ENCODE data around the gene ARL5A.

Gene ARL5A

DNA sequence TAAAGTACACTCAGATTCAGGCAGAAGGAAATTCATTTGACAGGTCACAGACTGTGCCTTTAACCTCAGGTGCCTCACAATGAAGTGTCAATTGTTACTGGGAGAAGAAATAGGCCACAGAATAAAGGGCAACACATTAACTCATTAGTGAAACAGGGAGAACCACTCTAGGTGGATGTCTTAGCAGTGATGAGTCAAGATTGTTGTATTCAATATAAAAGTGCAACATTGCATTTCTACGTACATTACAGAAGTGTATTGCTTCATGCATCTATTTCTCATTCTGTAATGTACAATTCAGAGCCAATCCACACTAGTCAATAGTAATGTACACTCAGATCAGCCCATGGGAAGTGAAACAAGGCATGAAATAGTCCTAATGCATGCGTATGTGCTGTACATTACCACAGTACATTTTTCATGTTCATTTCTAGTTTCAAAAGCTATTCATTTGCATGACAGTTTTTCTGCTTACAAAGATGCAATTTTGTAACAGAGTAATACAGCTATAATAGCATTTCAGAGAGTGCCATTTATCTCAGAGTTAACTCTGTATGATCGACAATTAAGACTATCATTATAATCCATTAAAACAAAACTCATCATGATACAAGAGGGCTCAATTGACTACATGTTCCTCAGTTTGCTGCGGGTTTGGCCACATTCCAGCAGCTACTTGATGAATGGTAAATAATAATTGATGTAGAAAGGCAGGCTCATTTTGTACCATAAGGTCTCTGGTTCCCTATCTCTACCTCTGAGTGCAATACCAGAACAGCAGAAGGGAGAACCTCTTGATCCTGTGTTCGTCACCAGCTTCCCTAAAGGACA lies 12.2 kb upstream of the ARL5A start:
- DNase-seq, result no peak

DNA sequence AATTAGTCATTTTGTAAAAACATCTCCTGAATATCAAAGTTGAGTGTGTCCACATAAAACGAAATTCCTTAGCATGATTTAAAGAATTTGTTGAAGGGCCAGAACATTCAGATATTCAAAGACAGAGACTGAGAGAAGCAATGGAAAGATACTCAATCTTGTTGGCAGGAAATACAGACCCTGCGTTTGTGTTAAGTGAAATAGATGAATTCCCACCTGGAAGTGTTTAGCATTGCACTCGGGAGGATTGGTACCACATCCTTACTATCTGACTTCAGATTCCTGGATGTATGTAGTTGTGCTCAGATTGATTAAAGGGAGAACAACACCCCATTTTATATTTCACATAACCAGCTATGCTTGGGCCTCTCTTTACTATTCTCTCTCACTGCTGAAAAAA lies 9.7 kb upstream of the ARL5A start:
- no peak for DNase-seq

DNA sequence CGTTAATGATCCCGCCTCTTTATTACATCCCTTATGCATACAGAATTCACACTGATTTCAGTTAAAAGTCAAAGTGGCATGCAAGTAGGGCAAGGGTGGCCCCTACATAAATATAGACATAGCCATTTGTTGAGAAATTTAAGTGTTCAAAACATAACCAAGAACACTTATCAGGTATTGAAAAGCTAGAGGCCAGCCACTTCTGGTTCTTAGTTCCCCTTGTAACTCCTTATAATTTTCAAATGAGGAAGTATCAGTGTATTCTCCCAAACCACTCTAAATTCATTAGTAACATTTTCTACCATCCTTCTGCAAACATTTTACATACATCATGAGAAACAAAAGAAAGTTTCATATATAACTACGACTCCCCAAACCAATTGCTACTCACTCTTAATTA lies 5.8 kb upstream of the ARL5A start:
- DNase-seq, result no peak

DNA sequence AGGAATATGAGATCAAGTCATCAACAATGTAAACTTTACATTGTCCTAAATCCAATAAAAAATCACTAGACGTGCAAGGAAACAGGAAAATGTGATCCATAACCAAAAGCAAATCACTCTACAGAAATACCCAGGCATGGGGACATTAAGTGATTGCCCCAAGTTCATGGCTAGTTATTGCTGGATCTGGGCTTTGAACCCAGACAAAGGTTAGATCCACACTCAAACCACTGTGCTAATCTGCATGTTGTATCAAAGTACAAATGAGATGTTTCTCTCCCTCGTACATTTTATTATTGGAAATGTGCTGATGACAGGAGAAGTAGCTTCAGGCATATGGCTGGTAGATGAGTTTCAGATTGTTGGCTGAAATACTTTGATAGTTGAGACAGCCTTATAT lies 2.7 kb upstream of the ARL5A start:
- DNase-seq, result no peak

DNA sequence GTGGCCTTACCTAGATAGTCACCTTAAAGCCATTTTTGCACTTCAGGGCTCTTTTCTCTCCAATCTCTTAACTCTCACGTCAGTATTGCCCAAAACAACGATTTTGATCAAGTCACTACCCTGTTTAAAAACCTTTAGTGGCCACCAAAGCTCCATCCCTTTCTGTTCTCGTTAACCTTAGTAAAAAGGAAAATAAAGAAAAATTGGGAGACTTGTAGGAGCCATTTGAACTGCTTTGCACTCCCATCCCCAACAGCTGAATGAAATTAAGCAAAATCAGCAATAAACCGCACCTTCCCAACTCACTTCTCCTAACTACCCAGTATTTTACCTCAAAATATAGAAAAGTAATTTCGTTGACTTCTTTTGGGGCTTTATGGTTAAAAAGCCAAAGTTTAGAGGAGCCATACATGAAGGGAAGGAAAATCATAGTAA lies 686 bp upstream of the ARL5A start:
- DNase-seq, result no peak

DNA sequence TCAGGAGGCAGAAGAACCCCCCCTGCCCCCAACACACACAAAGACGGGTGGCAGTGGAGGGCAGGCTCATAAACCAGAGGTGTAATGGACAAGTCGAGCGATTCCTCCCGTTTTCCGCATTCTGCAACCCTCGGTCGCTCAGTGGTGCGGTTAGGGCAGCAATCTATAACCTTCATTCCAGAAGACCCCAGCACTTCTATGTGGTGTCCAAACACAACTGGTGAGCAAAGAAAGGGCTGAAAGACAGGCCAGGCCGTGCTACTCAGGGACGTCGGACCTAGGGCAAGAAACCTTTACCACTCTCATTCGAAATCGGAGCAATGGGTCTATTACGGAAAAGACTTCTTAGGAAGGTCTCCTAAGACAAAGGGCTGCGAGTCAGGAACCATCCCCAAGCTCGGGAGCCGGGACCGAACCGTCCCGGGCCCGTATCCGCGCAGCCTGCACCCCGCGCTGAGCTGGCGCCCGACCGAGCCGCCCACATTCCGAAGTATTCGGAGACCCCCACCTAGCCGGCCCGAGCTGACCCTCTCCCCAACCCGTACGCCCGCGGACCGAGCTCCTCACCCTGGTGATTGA lies 568 bp downstream of the ARL5A start:
- peak in 1 of 2 donors; percentile 20 for DNase-seq

DNA sequence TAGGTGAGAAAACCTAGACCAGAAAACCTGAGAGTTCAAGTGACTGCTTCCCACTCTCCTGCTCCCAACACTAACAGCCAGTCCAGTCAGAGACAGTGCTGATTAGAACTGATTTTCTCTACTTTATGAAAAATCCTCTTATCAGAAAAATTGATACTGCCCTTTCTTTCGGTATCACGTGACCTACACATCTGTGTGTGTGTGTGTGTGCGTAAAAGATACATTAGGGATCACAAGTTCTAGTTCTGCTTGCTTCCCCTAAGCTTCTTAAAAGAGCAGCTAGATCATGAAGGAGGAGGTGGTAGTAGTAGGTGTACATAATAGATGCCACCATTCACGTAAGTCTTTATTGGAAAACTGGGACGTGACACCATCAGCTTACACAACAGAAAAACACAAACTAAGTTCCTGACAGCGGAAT lies 1.5 kb downstream of the ARL5A start:
- DNase-seq, result peak in 1 of 2 donors; percentile 26

DNA sequence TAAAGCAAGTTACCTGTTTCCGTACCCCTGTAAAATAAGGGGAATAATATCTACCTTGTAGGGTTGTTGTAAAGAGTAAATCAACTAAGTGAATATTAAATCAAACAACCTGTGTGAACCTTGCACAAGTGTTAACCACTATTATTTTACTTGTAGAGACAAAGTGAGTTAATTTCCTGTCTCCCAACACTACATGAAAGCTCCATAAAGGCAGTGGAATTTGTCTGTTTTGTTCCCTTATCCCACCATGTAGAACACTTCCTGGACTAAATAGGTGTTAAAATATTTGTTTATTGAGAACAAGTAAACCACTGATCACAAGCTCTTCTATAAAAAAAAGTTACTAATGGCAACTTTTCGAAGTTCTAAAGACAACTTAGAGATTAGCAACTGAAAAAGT lies 3.3 kb downstream of the ARL5A start:
- no peak for DNase-seq

DNA sequence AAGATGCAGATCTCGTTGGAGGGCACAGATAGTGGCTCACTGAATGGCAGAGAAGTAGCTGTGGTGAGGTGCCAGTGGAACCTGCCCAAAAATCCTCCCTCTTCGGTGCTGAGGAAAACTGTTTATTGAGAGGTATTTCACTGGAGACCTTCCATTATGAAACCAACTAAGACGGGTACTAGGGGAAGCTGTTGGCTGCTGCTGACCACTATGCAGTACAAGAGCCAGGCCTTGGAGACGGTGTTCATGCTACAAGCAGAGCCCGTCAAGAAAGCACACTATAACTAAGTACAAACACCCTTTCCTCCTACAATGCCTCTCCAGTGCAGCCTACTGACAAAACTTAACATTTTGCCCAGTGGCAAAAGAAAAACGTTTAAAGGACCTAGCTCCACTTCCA lies 4.6 kb downstream of the ARL5A start:
- no peak for DNase-seq

DNA sequence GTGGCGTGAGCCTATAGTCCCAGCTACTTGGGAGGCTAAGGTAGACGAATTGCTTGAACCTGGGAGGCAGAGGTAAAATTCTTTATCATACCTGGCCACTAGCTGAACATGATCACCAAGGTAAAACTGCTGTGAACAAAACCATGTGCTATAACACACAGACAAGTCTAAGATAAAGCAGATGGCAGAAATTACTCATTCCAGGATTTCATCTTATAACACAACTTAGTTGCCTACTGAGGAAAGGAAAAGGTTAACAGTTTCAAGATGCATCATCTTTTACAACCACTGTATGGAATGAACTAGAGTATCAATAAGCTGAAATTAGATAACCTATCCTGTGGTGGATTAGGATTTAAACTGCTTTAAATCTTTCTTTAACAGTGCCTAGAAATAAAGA lies 8.3 kb downstream of the ARL5A start:
- DNase-seq, result no peak

DNA sequence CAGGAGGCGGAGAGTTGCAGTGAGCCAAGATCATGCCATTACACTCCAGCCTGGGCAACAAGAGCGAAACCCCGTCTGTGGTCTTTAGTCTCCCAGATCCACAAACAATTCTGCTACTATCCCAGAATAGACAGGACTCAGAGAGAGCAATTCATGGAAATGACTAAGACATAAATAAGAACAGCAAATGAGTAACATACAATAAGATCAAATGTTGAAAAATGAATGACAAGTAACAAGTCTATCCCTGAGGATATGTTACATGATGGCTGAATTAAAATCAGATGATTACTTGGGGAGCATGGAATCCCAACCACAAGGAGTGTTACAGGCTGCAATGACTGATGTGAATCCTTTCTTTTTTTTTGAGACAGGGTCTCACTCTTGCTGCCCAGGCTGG lies 10.3 kb downstream of the ARL5A start:
- no peak for DNase-seq

DNA sequence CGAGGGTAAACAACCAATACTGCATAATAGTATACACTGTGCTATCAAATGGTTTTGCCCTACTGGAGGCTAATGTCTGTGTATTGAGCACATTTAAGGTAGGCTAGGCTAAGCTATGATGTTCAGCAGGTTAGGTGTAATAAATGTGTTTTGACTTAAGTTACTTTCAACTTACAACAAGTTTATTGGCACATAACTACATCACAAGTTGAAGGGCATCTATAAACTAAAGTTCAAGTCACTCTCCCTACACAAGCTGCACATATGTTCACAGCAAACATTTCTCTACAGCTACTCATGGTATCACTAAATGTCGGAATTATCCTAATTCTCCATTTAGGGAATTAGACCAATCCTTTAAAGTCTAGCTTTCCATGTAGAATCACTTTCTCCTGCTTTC lies 11.4 kb downstream of the ARL5A start:
- DNase-seq, result no peak

DNA sequence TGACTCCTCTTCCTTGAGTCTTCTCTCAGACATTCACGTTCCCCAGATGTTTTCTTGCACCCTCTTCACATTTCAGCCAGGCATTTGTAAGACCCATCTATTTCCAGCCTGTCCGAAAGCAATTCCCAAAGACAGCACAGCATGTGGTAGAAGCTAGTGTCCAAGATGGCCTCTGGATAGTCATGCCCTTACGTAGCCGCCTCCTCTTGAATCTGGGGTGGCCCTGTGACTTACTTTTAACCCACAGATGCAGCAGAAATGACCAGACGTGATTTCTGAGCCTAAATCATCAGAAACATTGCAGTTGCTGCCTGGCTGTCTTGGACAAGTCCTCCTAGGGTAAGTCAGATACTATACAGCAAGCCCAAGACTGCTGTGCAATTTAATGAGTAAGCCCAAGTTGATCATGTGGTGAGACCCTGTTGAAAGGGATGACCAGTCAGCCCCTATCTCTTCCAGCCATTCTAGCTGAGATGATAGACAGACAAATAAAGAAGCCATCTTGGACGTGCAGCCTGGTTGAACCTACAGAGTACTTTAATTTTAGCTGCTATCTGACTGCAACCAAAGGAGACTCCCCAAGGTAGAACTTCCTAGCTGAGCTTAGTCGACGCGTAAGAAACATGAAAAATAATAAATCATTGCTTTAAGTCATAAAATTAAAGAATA lies 12.3 kb downstream of the ARL5A start:
- DNase-seq, result no peak

DNA sequence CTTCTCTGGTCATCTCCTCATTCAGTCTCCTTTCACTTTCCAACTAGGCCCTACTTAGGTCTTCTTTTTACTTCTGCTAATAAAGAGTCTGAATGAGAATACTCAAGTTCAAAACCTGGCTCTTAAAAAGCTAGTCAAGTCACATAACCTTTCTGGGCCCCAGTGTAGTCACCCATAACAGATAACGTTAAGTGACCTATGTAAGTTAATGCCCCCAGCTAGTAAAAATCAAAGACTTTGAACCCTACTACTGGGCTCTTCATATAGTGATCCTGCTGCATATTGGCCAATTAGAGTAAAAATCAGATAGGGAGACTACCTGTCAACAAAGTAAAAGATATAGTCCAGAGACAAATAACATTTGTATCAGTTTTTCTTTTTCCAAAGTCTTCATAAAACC lies 17.7 kb downstream of the ARL5A start:
- DNase-seq, result no peak

DNA sequence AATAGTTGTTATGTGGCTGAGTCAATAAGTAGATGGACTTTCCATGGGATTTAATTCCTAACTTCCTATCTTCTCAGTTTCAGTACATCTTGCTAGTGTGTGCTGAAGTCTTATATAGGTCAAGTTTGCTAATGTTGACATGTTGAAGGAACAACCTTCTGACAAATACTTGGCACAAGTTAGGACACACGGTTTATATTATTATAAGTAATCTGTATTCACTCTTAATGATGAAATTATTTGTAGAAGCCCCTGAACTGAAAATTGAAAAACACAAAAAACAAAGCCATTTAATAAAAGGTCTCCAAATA lies 19.2 kb downstream of the ARL5A start:
- DNase-seq, result no peak

DNA sequence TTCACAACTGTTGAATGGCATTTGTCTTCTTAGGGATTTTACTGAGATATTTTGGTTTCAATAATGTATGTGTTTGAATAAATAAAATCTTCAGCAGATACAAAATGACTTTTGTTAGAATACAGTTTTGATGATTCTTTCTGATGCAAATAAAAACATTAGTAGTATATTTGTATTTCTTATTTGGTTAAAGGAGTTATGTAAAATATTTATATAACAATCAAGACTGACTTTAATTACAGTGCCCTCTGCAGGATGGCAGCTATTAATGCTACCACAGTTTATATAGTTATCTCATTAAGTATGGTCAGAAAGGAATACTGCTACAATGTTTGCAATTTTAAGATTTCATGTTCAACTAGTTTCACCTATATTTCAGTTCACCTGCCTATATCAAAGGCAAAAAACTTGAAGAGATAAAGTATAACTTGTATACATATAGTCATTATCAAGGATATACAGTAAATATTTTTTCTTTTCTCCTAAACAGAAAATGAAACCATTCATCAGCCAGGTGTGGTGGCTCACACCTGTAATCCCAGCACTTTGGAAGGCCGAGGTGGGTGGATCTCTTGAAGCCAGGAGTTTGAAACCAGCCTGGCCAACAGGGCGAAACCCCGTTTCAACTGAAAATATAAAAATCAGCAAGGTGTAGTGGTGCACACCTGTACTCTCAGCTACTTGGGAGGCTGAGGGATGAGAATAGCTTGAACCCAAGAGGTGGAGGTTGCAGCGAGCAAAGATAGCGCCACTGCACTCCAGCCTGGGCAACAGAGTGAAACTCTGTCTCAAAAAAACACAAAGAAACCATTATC lies 19.8 kb downstream of the ARL5A start:
- peak in 1 of 2 donors; percentile 42 for DNase-seq

DNA sequence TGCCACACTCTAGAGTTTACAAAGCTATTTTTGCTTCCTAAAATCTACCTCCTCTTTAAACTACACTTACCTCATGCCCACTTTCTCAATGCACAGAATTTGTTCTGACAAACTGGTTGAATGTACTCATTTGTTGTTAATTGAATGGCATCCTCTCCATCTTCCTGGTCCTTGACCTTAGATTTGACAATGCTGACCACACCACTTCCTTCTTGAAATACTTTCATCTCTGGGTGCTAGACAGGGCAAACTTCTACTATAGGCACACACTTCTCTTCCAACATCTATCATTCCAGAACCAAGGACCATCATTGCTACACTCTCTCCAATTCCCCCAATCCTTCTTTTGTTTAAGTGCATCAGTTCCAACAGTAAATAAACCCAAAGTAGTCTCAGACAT lies 22.3 kb downstream of the ARL5A start:
- no peak for DNase-seq

DNA sequence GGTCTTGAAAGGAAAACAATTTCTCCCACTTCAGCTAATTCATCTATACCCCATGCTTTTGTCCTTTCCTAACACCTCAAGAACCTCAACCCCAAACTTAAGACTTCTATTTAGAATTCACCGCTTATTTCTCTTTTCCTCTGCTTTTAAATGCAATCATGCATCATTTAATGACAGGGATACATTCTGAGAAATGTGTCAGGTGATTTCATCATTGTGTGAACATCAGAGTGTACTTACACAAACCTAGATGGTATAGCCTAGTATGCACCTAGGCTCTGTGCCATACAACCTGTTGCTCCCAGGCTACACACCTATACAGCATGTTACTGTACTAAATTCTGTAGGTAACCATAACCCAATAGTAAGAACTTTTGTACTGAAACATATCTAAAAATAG lies 22.9 kb downstream of the ARL5A start:
- no peak for DNase-seq

DNA sequence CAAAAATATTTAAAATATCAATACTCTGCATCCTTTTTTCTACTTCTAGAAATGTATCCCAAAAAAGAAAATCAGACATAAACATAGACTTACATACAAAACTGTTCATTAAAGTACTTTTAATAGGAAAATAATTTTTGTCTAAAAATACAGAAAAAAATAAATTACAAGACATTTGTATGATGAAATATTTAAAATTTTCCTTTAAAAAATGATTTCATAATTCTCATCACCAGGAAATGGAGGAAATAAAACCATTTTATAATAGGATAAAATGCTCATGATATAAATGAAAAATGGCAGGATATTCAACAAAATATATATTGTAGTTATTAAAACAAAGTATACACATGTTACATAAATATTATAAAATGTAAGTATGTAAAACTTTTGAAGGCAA lies 24.4 kb downstream of the ARL5A start:
- DNase-seq, result no peak

DNA sequence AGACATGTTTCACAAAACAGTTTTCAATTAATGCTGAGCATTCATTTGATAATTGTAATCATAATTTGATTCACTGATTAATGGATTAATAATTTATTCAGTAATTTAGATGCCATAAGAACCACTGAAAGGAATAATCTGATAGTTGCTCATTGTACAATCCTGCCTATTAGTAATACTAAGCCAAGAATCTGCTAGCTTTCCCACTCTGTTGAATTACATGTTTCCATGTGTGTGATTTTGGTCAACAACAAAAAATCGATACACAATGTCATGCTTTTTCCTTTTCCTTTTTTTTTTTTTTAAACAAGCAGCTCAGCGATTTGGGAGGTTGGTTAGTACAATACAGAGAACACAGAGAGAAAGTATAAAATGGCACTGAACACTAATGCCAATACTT lies 25.9 kb downstream of the ARL5A start:
- no peak for DNase-seq

DNA sequence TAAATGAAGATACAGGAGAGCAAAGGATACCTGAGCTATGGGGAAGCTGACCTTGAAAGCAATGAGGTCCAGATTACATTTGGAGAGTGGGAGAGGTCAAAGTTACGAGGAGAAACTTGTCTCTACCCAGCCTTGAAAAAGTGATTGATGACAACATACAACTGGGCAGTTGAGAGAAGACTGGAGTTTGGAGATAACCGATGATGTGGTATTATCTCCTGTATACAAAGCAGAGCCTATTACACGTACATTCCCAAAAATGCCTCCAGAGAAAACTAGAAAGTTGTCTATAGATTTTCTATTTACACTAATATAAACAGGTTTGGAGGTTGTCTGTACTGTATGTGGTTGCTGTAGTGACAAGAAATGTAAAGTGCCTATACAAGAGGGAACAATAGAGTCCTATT lies 28.3 kb downstream of the ARL5A start:
- no peak for DNase-seq

DNA sequence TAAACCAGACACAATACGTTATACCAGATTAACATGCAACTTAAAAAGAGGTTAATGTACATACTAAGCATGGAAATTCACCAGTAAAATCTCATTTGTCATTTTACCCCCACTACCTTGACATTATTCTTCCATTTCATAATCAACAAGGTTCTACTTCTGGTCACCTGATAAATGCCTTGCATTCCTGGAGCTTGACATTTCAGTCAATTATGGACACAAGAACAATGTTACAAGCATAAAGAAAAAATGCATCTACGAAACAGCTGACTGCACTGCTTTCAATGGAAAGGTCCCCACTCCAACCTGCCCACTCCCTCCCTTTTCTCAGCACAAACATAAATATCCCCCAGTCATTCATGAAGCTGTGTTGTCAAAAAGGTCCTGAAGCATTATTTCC lies 31.4 kb downstream of the ARL5A start:
- no peak for DNase-seq

DNA sequence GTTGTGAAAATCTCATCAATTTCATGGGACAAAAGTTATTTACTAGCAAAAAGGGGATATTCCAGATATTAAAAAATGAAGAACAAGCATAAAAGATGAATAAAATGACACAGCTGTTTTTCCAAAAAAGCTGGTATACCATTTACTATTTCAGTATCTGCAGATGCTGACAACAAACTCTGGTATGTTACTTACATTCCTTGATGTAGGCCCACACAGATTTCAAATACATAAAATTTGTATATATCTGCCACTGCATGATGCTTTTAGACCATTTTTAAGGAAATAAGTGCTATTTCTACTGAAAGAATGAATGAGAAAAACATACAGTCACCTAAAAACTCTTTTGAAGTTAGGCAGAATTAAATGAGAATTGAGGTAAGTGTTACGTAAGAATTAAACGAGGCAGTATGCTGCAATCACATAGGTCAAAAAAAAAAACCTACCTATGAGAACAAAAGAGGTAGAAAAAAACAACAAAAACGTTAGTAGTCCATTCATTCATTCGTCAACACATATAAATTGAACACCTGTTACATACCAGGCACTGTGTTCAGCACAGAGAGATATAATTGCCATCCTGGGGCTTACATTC lies 32.5 kb downstream of the ARL5A start:
- no peak for DNase-seq

Data from CD4-positive, alpha-beta T cell treated with Interleukin-1 beta for 1 hour (primary cell).